Neural cell (in vitro differentiated cells): ENCODE data around the gene PLCB1. TPM values are rescaled to one million over a fixed set of nuclear protein-coding genes. Genes with fewer than 3 reads are reported as not detected.

Source experiments
- H2AFZ ChIP-seq: fragments of 200-600, 300-800 bp; sonication (generic), shearing (Covaris generic); 2 replicates; pipeline ENCODE4 v1.6.0; 2014; ENCODE audit warnings: low read depth, mild to moderate bottlenecking, antibody characterized with exemption, low read length, moderate library complexity
- H3F3A ChIP-seq: fragments of 200-600 bp; shearing (Covaris generic); 2 replicates; pipeline ENCODE4 v1.6.1; 2016; ENCODE audit warnings: mild to moderate bottlenecking, moderate library complexity, mixed read lengths, antibody characterized with exemption, low read length; ENCODE audit not compliant: insufficient read depth, poor library complexity, severe bottlenecking
- H3K27ac ChIP-seq: fragments of 200-600, 300-800 bp; sonication (generic), shearing (Covaris generic); 2 replicates; pipeline ENCODE4 v1.5.1; 2014; ENCODE audit warnings: mild to moderate bottlenecking, low read length, moderate library complexity
- H3K27me3 ChIP-seq: fragments of 300-800, 200-600 bp; sonication (generic), shearing (Covaris generic); 2 replicates; pipeline ENCODE4 v1.6.0; 2014; ENCODE audit warnings: mild to moderate bottlenecking, low read depth, low read length, moderate library complexity; ENCODE audit not compliant: insufficient read depth
- H3K36me3 ChIP-seq: fragments of 300-800, 200-600 bp; sonication (generic), shearing (Covaris generic); 2 replicates; pipeline ENCODE4 v1.5.1; 2014; ENCODE audit warnings: mild to moderate bottlenecking, antibody characterized with exemption, low read length, moderate library complexity; ENCODE audit not compliant: insufficient read depth
- H3K4me2 ChIP-seq: fragments of 300-800, 200-600 bp; sonication (generic), shearing (Covaris generic); 2 replicates; pipeline ENCODE4 v1.6.0; 2014; ENCODE audit warnings: mild to moderate bottlenecking, low read length
- H3K4me3 ChIP-seq: fragments of 300-800, 200-600 bp; sonication (generic), shearing (Covaris generic); 2 replicates; pipeline ENCODE4 v1.5.1; 2014; ENCODE audit warnings: mild to moderate bottlenecking, low read length, moderate library complexity
- H3K79me2 ChIP-seq: fragments of 200-600 bp; shearing (Covaris generic); replicated peaks from 2 replicates; pipeline ENCODE4 v1.6.0; 2014; ENCODE audit warnings: mild to moderate bottlenecking, low read length, moderate library complexity; ENCODE audit not compliant: insufficient read depth
- H3K9ac ChIP-seq: fragments of 300-800, 200-600 bp; sonication (generic), shearing (Covaris generic); 2 replicates; pipeline ENCODE4 v1.6.1; 2016; ENCODE audit warnings: mild to moderate bottlenecking, low read length, mixed read lengths
- H3K9me2 ChIP-seq: fragments of 200-600 bp; shearing (Covaris generic); 2 replicates; pipeline ENCODE4 v1.6.1; 2016; ENCODE audit warnings: mild to moderate bottlenecking, low read length, mixed read lengths; ENCODE audit not compliant: insufficient read depth
- H3K9me3 ChIP-seq: fragments of 200-600, 300-800 bp; sonication (generic), shearing (Covaris generic); 2 replicates; pipeline ENCODE4 v1.6.1; 2016; ENCODE audit warnings: mild to moderate bottlenecking, mixed run types, low read length, moderate library complexity, mixed read lengths
- H4K20me1 ChIP-seq: fragments of 200-600 bp; shearing (Covaris generic); 2 replicates; pipeline ENCODE4 v1.6.1; 2016; ENCODE audit warnings: mild to moderate bottlenecking, mixed run types; ENCODE audit not compliant: insufficient read depth
- CTCF ChIP-seq: fragments of 450-650 bp; IDR thresholded peaks from 2 replicates; pipeline ENCODE4 v1.5.1; 2014; ENCODE audit warnings: antibody characterized with exemption, mild to moderate bottlenecking, moderate library complexity; ENCODE audit not compliant: poor library complexity, severe bottlenecking
- EP300 ChIP-seq: fragments of 450-650 bp; conservative IDR thresholded peaks from 2 replicates; pipeline ENCODE4 v1.6.1; 2014; ENCODE audit warnings: antibody characterized with exemption, mild to moderate bottlenecking, moderate library complexity; ENCODE audit not compliant: poor library complexity, severe bottlenecking
- EZH2 ChIP-seq: fragments of 200-600, 300-800 bp; shearing (Covaris generic), sonication (generic); IDR thresholded peaks from 2 replicates; pipeline ENCODE4 v1.6.1; 2014; ENCODE audit warnings: antibody characterized with exemption, low read length, borderline replicate concordance, mild to moderate bottlenecking; ENCODE audit not compliant: insufficient read depth, poor library complexity, severe bottlenecking
- MXI1 ChIP-seq: fragments of 450-650 bp; conservative IDR thresholded peaks from 2 replicates; pipeline ENCODE4 v1.6.1; 2014; ENCODE audit warnings: antibody characterized with exemption, mild to moderate bottlenecking; ENCODE audit not compliant: poor library complexity, severe bottlenecking
- POLR2AphosphoS5 ChIP-seq: IDR thresholded peaks from 2 replicates; pipeline ENCODE4 v1.6.1; 2012
- RAD21 ChIP-seq: fragments of 450-650 bp; conservative IDR thresholded peaks from 2 replicates; pipeline ENCODE4 v1.6.1; 2014; ENCODE audit warnings: antibody characterized with exemption, mild to moderate bottlenecking, moderate library complexity
- REST ChIP-seq: IDR thresholded peaks from 2 replicates; pipeline ENCODE4 v1.6.1; 2012; ENCODE audit warnings: borderline replicate concordance
- SMC3 ChIP-seq: fragments of 450-650 bp; conservative IDR thresholded peaks from 2 replicates; pipeline ENCODE4 v1.6.1; 2014; ENCODE audit warnings: antibody characterized with exemption, mild to moderate bottlenecking, moderate library complexity; ENCODE audit not compliant: poor library complexity
- TAF1 ChIP-seq: IDR thresholded peaks from 2 replicates; pipeline ENCODE4 v1.6.1; 2012; ENCODE audit warnings: low read depth
- polyA plus RNA-seq: library from polyadenylated mRNA; depleted of rRNA; stranded (reverse); fragments of >200 nt; gene quantifications from 2 replicates; pipeline ENCODE4 v1.2.3, GENCODE V29; 2014

The PLCB1 gene
- polyA plus RNA-seq, 1 donor from 2014 or later = 11.4 TPM

GRCh38 chr20:8229090-8229489, 97.0 kb downstream of the PLCB1 start:
- TF ChIP-seq RAD21 = no peak
- TF ChIP-seq SMC3 = no peak

GRCh38 chr20:8231038-8231437, 99.0 kb downstream of the PLCB1 start:
- Histone ChIP-seq H4K20me1 (no peaks in the 10 kb centered on the region), H3K9me2 (no peaks in the 10 kb centered on the region), H3K4me2 (no peak overlapping the region), H3K79me2 (no peaks in the 10 kb centered on the region), H3K4me3 (no peak overlapping the region), H3F3A (no peaks in the 10 kb centered on the region), H3K27me3 (no peaks in the 10 kb centered on the region), H3K36me3 (no peaks in the 10 kb centered on the region), H3K9ac (no peak overlapping the region), H3K27ac (no peak overlapping the region), H2AFZ (no peak overlapping the region), H3K9me3 (no peaks in the 10 kb centered on the region)
- TF ChIP-seq TAF1 (no peak), EP300 (no peak), SMC3 (no peak), CTCF (no peak), EZH2 (no peak), POLR2AphosphoS5 (no peak), MXI1 (no peak), RAD21 (no peak), REST (no peak)

More at GRCh38 chr20:8229090-8229489, 97.0 kb downstream of the PLCB1 start:
- Histone ChIP-seq H3K9ac (no peak overlapping the region), H3K79me2 (no peaks in the 10 kb centered on the region), H3K27me3 (no peaks in the 10 kb centered on the region), H3K9me3 (no peaks in the 10 kb centered on the region), H3K4me2 (no peak overlapping the region), H3F3A (no peaks in the 10 kb centered on the region), H3K9me2 (no peaks in the 10 kb centered on the region), H2AFZ (no peak overlapping the region), H3K27ac (no peak overlapping the region), H3K4me3 (no peak overlapping the region), H3K36me3 (no peaks in the 10 kb centered on the region), H4K20me1 (no peaks in the 10 kb centered on the region)

GRCh38 chr20:8232332-8232731, 100.3 kb downstream of the PLCB1 start:
- H3F3A ChIP-seq = no peaks in the 10 kb centered on the region
- H3K79me2 ChIP-seq = no peaks in the 10 kb centered on the region
- H3K4me3 ChIP-seq = no peak overlapping the region
- no peak overlapping the region for H3K9ac ChIP-seq
- H3K9me3 ChIP-seq = no peaks in the 10 kb centered on the region
- H3K9me2 ChIP-seq = no peaks in the 10 kb centered on the region
- no peaks in the 10 kb centered on the region for H3K36me3 ChIP-seq
- no peak overlapping the region for H3K27ac ChIP-seq
- no peak overlapping the region for H3K4me2 ChIP-seq
- TF ChIP-seq MXI1 = no peak
- no peak for TF ChIP-seq RAD21
- TF ChIP-seq CTCF = no peak
- TF ChIP-seq TAF1 = no peak
- TF ChIP-seq SMC3 = no peak
- no peak for TF ChIP-seq EP300
- no peak for TF ChIP-seq EZH2
- TF ChIP-seq POLR2AphosphoS5 = no peak
- TF ChIP-seq REST = no peak
- no peaks in the 10 kb centered on the region for H4K20me1 ChIP-seq
- no peak overlapping the region for H2AFZ ChIP-seq
- H3K27me3 ChIP-seq = no peaks in the 10 kb centered on the region
